GM06990 (cell line): Measurements from ENCODE around the gene PMEPA1.
A peak's percentile ranks its signal among the peaks of the same experiment; 100 is the strongest.

Source experiments
- DNase-seq: peaks from one replicate; pipeline ENCODE4 v3.0.0-alpha.2; 2011; ENCODE audit not compliant: insufficient read length; ENCODE audit errors: extremely low read depth
- H3K27me3 ChIP-seq: replicated peaks from 2 replicates; pipeline ENCODE4 v1.6.0; 2011; ENCODE audit warnings: low read length; ENCODE audit not compliant: control insufficient read depth, insufficient read depth
- H3K36me3 ChIP-seq: 2 replicates; pipeline ENCODE4 v1.5.1; 2011; ENCODE audit warnings: low read length; ENCODE audit not compliant: control insufficient read depth, insufficient read depth
- H3K4me3 ChIP-seq: replicated peaks from 2 replicates; pipeline ENCODE4 v1.5.1; 2011; ENCODE audit warnings: low read depth, mild to moderate bottlenecking, control low read depth, low read length
- CTCF ChIP-seq: IDR thresholded peaks from 2 replicates; pipeline ENCODE4 v1.5.1; 2011; ENCODE audit warnings: low read length, control low read depth, mild to moderate bottlenecking, inconsistent platforms; ENCODE audit not compliant: insufficient read depth, poor library complexity, severe bottlenecking

Gene PMEPA1

GRCh38 chr20:57685146-57685758, 24.6 kb downstream of the PMEPA1 start:
- H3K27me3 ChIP-seq = no peaks in the 10 kb centered on the region; the same call in 1 of the 2 replicates
- no peak overlapping the region for H3K4me3 ChIP-seq
- no peak for TF ChIP-seq CTCF
- no peak for DNase-seq
- H3K36me3 ChIP-seq = no peaks in the 10 kb centered on the region

- no peak overlapping the region for H3K4me3 ChIP-seq
- H3K27me3 ChIP-seq = no peaks in the 10 kb centered on the region; the same call in 1 of the 2 replicates
Measured at GRCh38 chr20:57684808-57685140, 25.0 kb downstream of the PMEPA1 start.

GRCh38 chr20:57683881-57684807, 25.7 kb downstream of the PMEPA1 start:
- DNase-seq = no peak
- Histone ChIP-seq H3K4me3 (no peak overlapping the region), H3K27me3 (no peaks in the 10 kb centered on the region; the same call in 1 of the 2 replicates), H3K36me3 (no peaks in the 10 kb centered on the region)
- TF ChIP-seq CTCF = no peak

More at GRCh38 chr20:57684808-57685140, 25.0 kb downstream of the PMEPA1 start:
- H3K36me3 ChIP-seq = no peaks in the 10 kb centered on the region
- no peak for TF ChIP-seq CTCF
- no peak for DNase-seq

GRCh38 chr20:57683287-57683686, 26.5 kb downstream of the PMEPA1 start:
- H3K27me3 ChIP-seq = no peaks in the 10 kb centered on the region

GRCh38 chr20:57682184-57683101, 27.4 kb downstream of the PMEPA1 start:
- Histone ChIP-seq H3K27me3 (no peaks in the 10 kb centered on the region), H3K4me3 (peak overlapping the region; percentile 21; the same call in 1 of the 2 replicates), H3K36me3 (no peaks in the 10 kb centered on the region)
- DNase-seq = peak; percentile 70
- no peak for TF ChIP-seq CTCF

More at GRCh38 chr20:57683287-57683686, 26.5 kb downstream of the PMEPA1 start:
- Histone ChIP-seq H3K4me3 (no peak overlapping the region), H3K36me3 (no peaks in the 10 kb centered on the region)
- DNase-seq = no peak
- no peak for TF ChIP-seq CTCF
